Measurements from ENCODE around the gene SNCB.

Gene SNCB

DNA sequence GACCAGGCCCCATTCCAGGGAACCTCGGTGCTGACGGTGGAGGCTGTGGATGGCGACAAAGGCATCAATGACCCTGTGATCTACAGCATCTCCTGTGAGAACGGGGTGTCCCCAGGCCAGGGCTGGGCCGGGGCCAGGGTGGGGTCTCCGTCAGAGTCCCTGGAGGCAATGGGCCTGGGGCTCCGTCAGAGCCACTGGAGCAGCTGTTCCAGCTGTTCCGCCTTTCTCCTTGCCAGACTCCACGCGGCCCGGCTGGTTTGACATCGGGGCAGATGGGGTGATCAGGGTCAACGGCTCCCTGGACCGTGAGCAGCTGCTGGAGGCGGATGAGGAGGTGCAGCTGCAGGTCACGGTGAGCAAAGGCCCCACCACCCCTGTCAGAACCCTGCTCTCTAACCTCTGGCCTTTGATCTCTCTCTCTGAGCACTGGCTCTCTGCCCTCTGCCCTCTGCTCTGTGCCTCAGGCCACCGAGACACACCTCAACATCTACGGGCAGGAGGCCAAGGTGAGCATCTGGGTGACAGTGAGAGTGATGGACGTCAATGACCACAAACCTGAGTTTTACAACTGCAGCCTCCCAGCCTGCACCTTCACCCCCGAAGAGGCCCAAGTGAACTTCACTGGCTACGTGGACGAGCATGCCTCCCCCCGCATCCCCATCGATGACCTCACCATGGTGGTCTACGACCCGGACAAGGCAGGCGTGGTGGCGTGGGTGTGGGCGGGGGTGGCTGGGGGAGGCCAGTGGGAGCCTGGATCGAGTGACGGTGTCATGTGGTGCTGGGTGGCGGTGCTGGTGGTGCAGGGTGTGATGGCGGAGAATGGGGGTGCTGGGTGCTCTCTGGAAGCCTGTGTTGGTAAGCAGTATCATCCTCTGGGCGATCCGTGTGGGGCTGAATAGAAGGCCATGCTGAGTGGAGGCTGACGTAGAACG, 54.6 kb downstream of the SNCB start:
- DNase-seq (ENCODE audit: low read depth in 3 of 3) = no peak

DNA sequence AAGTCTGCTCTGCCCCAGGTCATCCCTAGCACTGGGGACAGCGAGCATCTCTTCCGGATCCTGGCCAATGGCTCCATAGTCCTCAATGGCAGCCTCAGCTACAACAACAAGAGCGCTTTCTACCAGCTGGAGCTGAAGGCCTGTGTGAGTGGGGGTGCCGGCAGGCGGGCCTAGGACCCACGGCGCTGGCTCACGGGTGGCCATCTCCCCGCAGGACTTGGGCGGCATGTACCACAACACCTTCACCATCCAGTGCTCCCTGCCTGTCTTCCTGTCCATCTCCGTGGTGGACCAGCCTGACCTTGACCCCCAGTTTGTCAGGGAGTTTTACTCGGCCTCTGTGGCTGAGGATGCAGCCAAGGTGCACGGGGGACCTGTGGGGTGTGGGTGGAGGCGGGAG, 55.3 kb downstream of the SNCB start:
- DNase-seq (ENCODE audit: low read depth in 3 of 3) = no peak

DNA sequence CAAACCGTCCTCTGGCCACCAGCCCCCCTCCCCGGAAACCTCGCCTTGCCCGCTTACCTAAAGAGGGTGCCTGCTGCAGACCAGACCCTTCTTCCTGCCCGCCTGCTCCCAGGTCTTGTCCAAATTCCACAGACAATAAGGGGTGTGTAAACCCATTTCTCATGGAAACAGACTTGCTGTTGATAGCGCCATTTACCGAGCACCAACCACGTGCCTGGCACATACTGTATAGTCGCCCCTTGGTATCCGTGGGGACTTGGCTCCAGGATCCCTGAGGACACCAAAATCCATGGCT, 56.1 kb downstream of the SNCB start:
- DNase-seq (ENCODE audit: low read depth in 3 of 3) = no peak

DNA sequence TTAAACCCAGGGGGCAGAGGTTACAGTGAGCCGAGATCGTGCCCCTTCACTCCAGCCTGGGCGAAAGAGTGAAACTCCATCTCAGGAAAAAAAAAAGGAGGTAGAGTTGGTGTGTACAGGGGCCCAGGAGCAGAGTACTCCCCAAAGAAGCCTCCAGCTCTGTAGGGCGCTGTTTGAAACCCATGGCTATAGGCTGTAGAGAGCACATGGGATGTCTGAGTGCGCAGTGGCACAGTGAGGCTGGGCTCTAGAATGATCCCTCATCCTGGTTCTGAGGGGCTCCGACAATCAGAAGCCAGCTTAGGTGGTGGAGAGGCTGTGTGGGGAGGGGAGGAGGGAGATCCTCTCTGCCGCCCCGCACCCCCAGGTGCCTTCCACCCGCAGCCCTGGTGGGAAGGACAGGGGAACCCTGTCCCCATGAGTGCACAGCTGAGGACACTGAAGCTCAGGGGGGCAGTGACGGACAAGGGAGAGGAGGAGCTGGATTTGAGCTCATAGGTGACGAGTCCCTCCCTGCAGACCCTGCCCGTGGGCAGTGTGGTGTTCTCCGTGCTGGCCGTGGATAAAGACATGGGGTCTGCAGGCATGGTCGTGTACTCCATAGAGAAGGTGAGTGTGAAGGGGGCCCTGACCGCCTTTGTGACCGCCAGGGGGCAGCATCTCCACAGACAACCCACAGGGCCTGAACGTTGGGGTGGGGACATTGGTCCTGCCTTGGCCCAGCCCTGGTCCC, 56.6 kb downstream of the SNCB start:
- DNase-seq (ENCODE audit: low read depth in 3 of 3) = peak; percentile 59 to 76 (median 73)
